ENCODE data around the gene SORL1. TPM values are rescaled to one million over a fixed set of nuclear protein-coding genes. Genes with fewer than 3 reads are reported as not detected.

The SORL1 gene
- total RNA-seq, 1 experiment from 2014 or later, result 49.8 TPM

DNA sequence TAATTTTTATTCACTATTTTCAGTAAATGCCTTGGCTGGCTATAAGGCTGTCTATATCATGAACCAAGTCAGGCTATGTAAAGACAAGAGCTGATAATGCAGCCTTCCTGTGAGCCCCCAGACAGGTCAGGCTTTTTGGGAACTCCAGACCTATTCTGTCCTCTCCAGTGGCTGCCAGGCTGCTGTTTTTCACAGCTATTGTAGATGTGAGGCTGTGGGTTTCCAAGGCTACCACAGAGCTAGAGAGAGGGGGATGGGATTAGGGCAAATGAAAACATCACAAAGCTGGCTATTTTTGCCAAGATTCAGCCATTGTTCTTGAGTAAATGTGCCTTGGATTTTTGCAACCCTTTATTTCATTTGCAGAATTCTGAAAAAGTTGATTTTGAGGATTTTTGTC lies 56.3 kb downstream of the SORL1 start:
- DNase-seq (ENCODE audit: low spot score), result no peak

GRCh38 chr11:121510438-121510837 lies 58.3 kb downstream of the SORL1 start:
- no peak for DNase-seq (ENCODE audit: low spot score)

GRCh38 chr11:121512468-121513465 lies 60.7 kb downstream of the SORL1 start:
- no peak for DNase-seq (ENCODE audit: low spot score)

GRCh38 chr11:121513807-121514206 lies 61.7 kb downstream of the SORL1 start:
- no peak for DNase-seq (ENCODE audit: low spot score)

- no peak for DNase-seq (ENCODE audit: low spot score)
Observed at GRCh38 chr11:121514432-121515334, 62.6 kb downstream of the SORL1 start.

- DNase-seq (ENCODE audit: low spot score), result no peak
Observed at GRCh38 chr11:121515335-121515671, 63.2 kb downstream of the SORL1 start.

- DNase-seq (ENCODE audit: low spot score), result no peak
Observed at GRCh38 chr11:121517996-121518395, 65.9 kb downstream of the SORL1 start.

GRCh38 chr11:121520243-121521144 lies 68.4 kb downstream of the SORL1 start:
- no peak for DNase-seq (ENCODE audit: low spot score)

GRCh38 chr11:121521145-121522042 lies 69.3 kb downstream of the SORL1 start:
- DNase-seq (ENCODE audit: low spot score), result no peak

DNA sequence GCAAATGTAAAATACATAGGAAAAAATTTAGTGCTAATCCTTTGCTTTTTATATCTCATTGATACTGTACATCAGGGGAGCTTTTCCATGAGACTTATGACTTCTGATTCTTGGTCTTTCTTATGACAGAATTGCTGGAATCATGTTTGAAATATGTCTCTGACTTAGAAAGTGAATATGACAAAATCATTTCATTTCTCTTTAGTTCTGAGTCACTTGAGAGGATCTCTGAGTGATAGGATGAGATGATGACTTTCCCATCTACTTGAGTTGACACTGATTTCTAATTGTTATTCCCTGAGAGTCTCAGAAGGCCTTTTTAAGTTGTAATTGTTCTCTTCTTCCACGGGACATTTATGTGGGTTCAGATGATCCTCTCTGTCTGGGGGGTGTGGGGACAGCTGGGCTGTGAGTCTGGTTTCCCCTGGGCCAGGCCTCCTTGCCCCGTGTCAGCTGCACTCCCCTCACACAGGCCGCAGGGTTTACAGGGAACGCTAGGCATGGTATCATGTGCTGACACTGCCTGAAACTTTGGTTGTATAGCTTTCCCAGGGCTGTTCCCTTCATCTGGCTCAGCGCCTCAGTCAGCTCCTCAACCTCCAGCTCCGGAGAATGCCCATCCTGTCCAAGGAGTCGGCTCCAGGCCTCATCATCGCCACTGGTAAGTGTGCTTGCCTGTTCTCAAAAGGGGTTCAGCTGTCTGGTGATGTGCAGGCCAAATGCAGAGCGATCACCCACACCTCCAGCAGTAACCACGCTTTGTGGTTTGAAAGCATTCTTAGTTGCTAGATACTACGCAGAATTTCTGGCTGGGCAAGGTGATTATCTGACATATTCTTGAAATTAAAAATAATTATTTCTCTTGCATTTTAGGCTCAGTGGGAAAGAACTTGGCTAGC lies 70.2 kb downstream of the SORL1 start:
- DNase-seq (ENCODE audit: low spot score), result no peak

GRCh38 chr11:121523581-121524232 lies 71.6 kb downstream of the SORL1 start:
- no peak for DNase-seq (ENCODE audit: low spot score)

DNA sequence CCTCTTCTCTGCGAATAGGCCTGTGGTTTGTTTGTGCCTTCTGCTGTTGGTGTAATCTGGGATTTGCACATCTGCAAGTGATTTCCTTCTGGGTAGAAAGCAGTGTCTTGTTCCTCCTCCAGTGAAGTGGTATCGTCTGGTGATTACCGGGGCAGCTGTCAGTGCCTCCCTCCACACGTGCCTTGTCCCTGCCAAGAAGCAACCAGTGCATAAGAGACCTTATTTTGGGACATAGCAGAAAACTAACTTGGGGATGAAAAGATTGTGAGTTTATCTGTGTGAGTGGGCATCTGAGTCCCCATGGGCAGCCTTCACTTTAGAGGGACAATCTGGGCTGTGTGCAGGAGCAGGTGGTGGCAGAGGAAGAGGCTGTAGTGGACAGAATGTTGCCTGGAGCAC lies 72.1 kb downstream of the SORL1 start:
- no peak for DNase-seq (ENCODE audit: low spot score)

DNA sequence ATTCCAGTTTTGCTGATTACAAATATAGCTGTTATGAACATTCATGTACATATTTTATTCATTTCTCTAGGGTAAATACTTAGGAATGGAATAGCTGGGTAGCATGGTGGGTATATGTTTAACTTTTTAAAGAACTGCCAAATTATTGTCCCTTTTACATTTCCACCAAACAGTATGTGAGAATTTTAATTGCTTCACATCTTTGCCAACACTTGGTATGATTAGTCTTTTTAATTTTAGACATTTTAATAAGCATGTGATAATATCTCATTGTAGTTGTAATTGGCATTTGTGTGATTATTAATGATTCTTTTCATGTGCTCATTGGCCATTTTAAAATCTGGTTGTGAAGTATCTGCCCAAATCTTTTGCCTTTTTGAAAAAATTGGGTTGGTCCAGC lies 73.3 kb downstream of the SORL1 start:
- DNase-seq (ENCODE audit: low spot score), result no peak

- DNase-seq (ENCODE audit: low spot score), result no peak
Observed at GRCh38 chr11:121530257-121530656, 78.1 kb downstream of the SORL1 start.

- no peak for DNase-seq (ENCODE audit: low spot score)
Observed at GRCh38 chr11:121533601-121534000, 81.5 kb downstream of the SORL1 start.

DNA sequence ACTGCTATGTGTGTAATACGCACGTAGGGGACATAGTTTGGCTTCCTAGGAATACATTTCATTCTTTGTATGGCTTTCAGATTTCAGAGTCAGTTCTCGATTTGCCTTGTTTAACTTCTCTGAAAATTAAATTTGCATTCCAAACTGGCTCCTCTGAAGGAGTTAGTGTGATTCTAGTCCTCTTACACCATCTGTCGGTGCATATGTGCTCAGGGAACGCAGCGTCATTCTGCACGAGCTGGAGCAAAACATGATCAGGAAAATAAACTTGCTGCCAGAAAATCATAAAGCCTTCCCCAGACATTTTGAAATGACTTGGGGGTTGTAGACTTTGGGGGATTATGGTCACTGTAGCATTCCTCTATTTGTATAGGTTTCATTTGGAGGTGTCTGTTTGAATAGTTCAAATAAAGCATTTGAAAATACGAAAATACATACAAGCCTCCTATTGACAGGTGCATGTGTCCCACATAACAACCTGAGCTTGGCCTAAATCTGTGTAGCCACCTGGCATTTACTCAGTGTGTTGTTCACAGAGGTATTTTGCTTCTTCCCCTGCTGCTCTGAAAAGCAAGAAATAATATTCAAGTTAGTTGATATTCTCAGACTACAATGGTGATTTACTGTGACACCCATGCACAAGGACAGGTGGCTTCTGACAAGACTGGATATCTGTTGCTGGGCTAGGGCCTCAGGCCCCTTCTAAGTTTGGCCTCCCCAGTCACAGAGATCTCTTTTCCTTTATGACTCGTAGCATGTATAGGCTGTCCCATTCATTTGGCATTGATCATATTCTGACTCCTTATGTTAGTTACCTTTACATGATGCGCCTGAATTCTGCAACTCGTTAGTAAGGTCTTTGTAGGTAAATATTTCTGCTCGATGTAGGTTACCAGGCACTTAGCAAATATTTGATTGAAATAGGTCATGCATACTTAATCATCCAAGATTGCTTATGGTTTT lies 82.3 kb downstream of the SORL1 start:
- DNase-seq (ENCODE audit: low spot score), result no peak

- DNase-seq (ENCODE audit: low spot score), result no peak
Observed at GRCh38 chr11:121535129-121535796, 83.1 kb downstream of the SORL1 start.
